WTC11 (cell line): ENCODE data around the gene NEK5. TPM values are rescaled to one million over a fixed set of nuclear protein-coding genes. Genes with fewer than 3 reads are reported as not detected.
"Not testable (repeated sequence)": the region's sequence is repeated elsewhere in the genome, so short reads cannot be mapped to it uniquely, and the experiment has no call there.

Source experiments
- ATAC-seq: fragments of 200-7000 bp; cut with Tn5 transposase; 2 replicates; pipeline ENCODE4 v1.10.0; 2021; ENCODE audit warnings: mild to moderate bottlenecking, moderate library complexity
- CTCF ChIA-PET: fragments of 300-600 bp; sonication (Branson Sonifier 250); formaldehyde crosslinking; loops from one replicate; lab custom pipeline; 2021; ENCODE audit warnings: antibody characterized with exemption; lab: Charles Lee
- POLR2A ChIA-PET: fragments of 350-600 bp; sonication (Branson Sonifier 250); formaldehyde crosslinking; loops from one replicate; lab custom pipeline; 2021; ENCODE audit warnings: antibody characterized with exemption; lab: Charles Lee
- DNase-seq: peaks from one replicate; pipeline ENCODE4 v3.0.0; 2021; ENCODE audit warnings: low spot score
- H3K27ac Mint-ChIP-seq: 2 replicates; pipeline ENCODE4 v1.8.0; 2021; ENCODE audit warnings: mixed read lengths
- H3K27me3 Mint-ChIP-seq: 2 replicates; pipeline ENCODE4 v1.8.0; 2021; ENCODE audit warnings: low read depth, mild to moderate bottlenecking, moderate library complexity, mixed read lengths
- H3K36me3 Mint-ChIP-seq: 2 replicates; pipeline ENCODE4 v1.8.0; 2021; ENCODE audit warnings: mixed read lengths
- H3K4me1 Mint-ChIP-seq: 2 replicates; pipeline ENCODE4 v1.8.0; 2022; ENCODE audit warnings: mixed read lengths
- H3K4me3 Mint-ChIP-seq: 2 replicates; pipeline ENCODE4 v1.8.0; 2021; ENCODE audit warnings: mild to moderate bottlenecking, moderate library complexity, mixed read lengths
- H3K9me3 Mint-ChIP-seq: 2 replicates; pipeline ENCODE4 v1.8.0; 2021; ENCODE audit warnings: mixed read lengths
- ARID4B ChIP-seq: sonication (generic); formaldehyde crosslinking; IDR thresholded peaks from 2 replicates; pipeline ENCODE4 v1.8.0; 2023; ENCODE audit warnings: missing genetic modification reagents, mild to moderate bottlenecking, borderline replicate concordance
- ELF4 ChIP-seq: sonication (generic); formaldehyde crosslinking; IDR thresholded peaks from 2 replicates; pipeline ENCODE4 v1.8.1; 2022; ENCODE audit warnings: low read depth, mild to moderate bottlenecking, moderate library complexity, missing genetic modification reagents
- EMX1 ChIP-seq: fragments of 250-450 bp; sonication (Bioruptor Pico); IDR thresholded peaks from 2 replicates; pipeline ENCODE4 v1.8.0; 2021; ENCODE audit warnings: mild to moderate bottlenecking
- FOXP1 ChIP-seq: sonication (generic); formaldehyde crosslinking; IDR thresholded peaks from 2 replicates; pipeline ENCODE4 v1.8.0; 2022; ENCODE audit warnings: missing genetic modification reagents, mild to moderate bottlenecking, moderate library complexity, borderline replicate concordance
- FOXP4 ChIP-seq: sonication (generic); formaldehyde crosslinking; IDR thresholded peaks from 2 replicates; pipeline ENCODE4 v1.8.0; 2022; ENCODE audit warnings: mild to moderate bottlenecking, missing genetic modification reagents
- GABPB1 ChIP-seq: sonication (generic); formaldehyde crosslinking; IDR thresholded peaks from 2 replicates; pipeline ENCODE4 v1.8.1; 2023; ENCODE audit warnings: mild to moderate bottlenecking, missing genetic modification reagents
- GTF2I ChIP-seq: fragments of 250-450 bp; sonication (Bioruptor Pico); conservative IDR thresholded peaks from 2 replicates; pipeline ENCODE4 v1.4.0; 2021; ENCODE audit warnings: mild to moderate bottlenecking
- MXD4 ChIP-seq: fragments of 250-450 bp; sonication (Bioruptor Pico); IDR thresholded peaks from 2 replicates; pipeline ENCODE4 v1.8.0; 2021; ENCODE audit warnings: mild to moderate bottlenecking, moderate library complexity, borderline replicate concordance
- MYBL2 ChIP-seq: sonication (generic); formaldehyde crosslinking; IDR thresholded peaks from 2 replicates; pipeline ENCODE4 v1.8.1; 2023; ENCODE audit warnings: mild to moderate bottlenecking, moderate library complexity, missing genetic modification reagents
- NR3C1 ChIP-seq: sonication (generic); formaldehyde crosslinking; conservative IDR thresholded peaks from 2 replicates; pipeline ENCODE4 v1.8.1; 2023; ENCODE audit warnings: low read depth, mild to moderate bottlenecking, missing genetic modification reagents
- USF1 ChIP-seq: sonication (generic); formaldehyde crosslinking; IDR thresholded peaks from 2 replicates; pipeline ENCODE4 v1.8.0; 2022; ENCODE audit warnings: mild to moderate bottlenecking, missing genetic modification reagents
- ZMAT4 ChIP-seq: fragments of 250-450 bp; sonication (Bioruptor Pico); IDR thresholded peaks from 2 replicates; pipeline ENCODE4 v1.9.0; 2021; ENCODE audit warnings: mild to moderate bottlenecking
- ZNF263 ChIP-seq: sonication (generic); formaldehyde crosslinking; IDR thresholded peaks from 2 replicates; pipeline ENCODE4 v1.8.1; 2022; ENCODE audit warnings: low read depth, mild to moderate bottlenecking, moderate library complexity, missing genetic modification reagents
- total RNA-seq: library from RNA; stranded (reverse); gene quantifications from 3 replicates; pipeline ENCODE4 v1.2.3, GENCODE V29; 2021

Gene NEK5
- total RNA-seq, 1 experiment from 2014 or later, result 0.55 TPM

GRCh38 chr13:52104624-52105023 lies 24.2 kb downstream of the NEK5 start:
- no peaks in the 10 kb centered on the region; the same call in 1 of the 2 replicates for H3K27me3 Mint-ChIP-seq
- POLR2A ChIA-PET, result no interaction called here
- H3K4me1 Mint-ChIP-seq, result peaks cover 7% of the 10 kb centered on the region
- peak; percentile 99 for TF ChIP-seq GABPB1
- TF ChIP-seq ZMAT4, result no peak
- no peak for ATAC-seq
- peaks cover 16% of the 10 kb centered on the region for H3K9me3 Mint-ChIP-seq
- no peak overlapping the region for H3K27ac Mint-ChIP-seq
- CTCF ChIA-PET, result interaction anchor here (0.6 kb wide), 1 partner anchor 289 kb away, joined by 3 read pairs; no protein-coding TSS in a partner anchor
- no peak for DNase-seq
- H3K4me3 Mint-ChIP-seq, result no peak overlapping the region
- peaks cover 16% of the 10 kb centered on the region for H3K36me3 Mint-ChIP-seq

GRCh38 chr13:52103386-52103785 lies 25.5 kb downstream of the NEK5 start:
- TF ChIP-seq GTF2I (CRISPR knock-in tag) (no peak), ZNF263 (CRISPR knock-in tag) (no peak), MXD4 (no peak), MYBL2 (CRISPR knock-in tag) (no peak), ELF4 (CRISPR knock-in tag) (no peak), ARID4B (no peak)
- H3K9me3 Mint-ChIP-seq, result peaks cover 4% of the 10 kb centered on the region
- ChIA-PET POLR2A (no interaction called here), CTCF (no interaction called here)
- H3K4me3 Mint-ChIP-seq, result no peak overlapping the region
- H3K4me1 Mint-ChIP-seq, result no peaks in the 10 kb centered on the region
- H3K27me3 Mint-ChIP-seq, result no peaks in the 10 kb centered on the region
- no peak overlapping the region for H3K27ac Mint-ChIP-seq
- ATAC-seq, result no peak
- no peak for DNase-seq
- peaks cover 5% of the 10 kb centered on the region for H3K36me3 Mint-ChIP-seq

GRCh38 chr13:52102423-52102822 lies 26.4 kb downstream of the NEK5 start:
- H3K27ac Mint-ChIP-seq, POLR2A ChIA-PET, H3K4me3 Mint-ChIP-seq, H3K9me3 Mint-ChIP-seq, ATAC-seq, H3K27me3 Mint-ChIP-seq, H3K4me1 Mint-ChIP-seq, H3K36me3 Mint-ChIP-seq, CTCF ChIA-PET, DNase-seq: not testable (repeated sequence)

GRCh38 chr13:52097197-52097596 lies 31.7 kb downstream of the NEK5 start:
- H3K27ac Mint-ChIP-seq, result no peak overlapping the region
- TF ChIP-seq FOXP4 (no peak), USF1 (CRISPR knock-in tag) (no peak), GABPB1 (no peak), EMX1 (no peak), FOXP1 (CRISPR knock-in tag) (no peak), NR3C1 (no peak)
- H3K4me3 Mint-ChIP-seq, result no peak overlapping the region
- peaks cover 10% of the 10 kb centered on the region for H3K9me3 Mint-ChIP-seq
- peaks cover 7% of the 10 kb centered on the region for H3K4me1 Mint-ChIP-seq
- POLR2A ChIA-PET, result no interaction called here
- DNase-seq (no peak), ATAC-seq (peak; percentile 53)
- CTCF ChIA-PET, result interaction anchor here (0.9 kb wide), 1 partner anchor 31 kb away, joined by 3 read pairs; no protein-coding TSS in a partner anchor
- H3K36me3 Mint-ChIP-seq, result peaks cover 6% of the 10 kb centered on the region
- H3K27me3 Mint-ChIP-seq, result no peaks in the 10 kb centered on the region
